ENCODE data around the gene DAB2.
"Not testable (repeated sequence)": the region's sequence is repeated elsewhere in the genome, so short reads cannot be mapped to it uniquely, and the experiment has no call there.

The DAB2 gene

GRCh38 chr5:39376293-39376714, 48.5 kb downstream of the DAB2 start:
- peak in 2 of 6 experiments; percentile 21 to 29 for DNase-seq

DNA sequence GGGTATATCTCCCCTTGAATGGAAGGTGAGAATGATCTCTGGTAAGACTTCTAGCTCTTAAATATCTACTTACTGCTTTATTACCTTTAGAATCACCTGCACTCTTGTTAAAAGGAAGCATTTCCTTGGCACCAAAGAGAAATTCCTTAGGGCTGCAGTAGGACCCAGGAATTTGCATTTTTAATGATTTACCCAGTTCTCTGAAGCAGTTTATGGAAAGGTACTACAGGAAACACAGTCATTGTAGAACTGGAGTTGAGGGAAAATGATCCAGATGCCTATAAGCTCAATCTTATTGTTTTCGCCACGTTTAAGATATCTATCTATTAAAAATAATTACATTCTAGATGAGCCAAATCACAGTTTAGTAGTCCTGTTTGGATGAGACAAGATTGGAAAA, 51.0 kb downstream of the DAB2 start:
- no peak for DNase-seq

DNA sequence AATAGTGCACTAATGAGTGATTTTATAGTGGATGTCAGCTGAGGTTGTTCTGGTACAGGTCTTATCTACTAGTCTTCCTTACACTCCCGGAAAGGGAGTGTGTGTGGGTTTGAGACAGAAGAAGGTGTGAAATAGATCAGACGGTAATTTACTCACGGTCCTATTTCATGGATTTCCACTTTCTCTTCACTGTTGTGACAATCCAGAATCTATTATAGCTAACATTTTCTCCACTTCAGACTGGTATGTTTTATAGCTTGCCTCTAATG, 53.5 kb downstream of the DAB2 start:
- no peak for DNase-seq

DNA sequence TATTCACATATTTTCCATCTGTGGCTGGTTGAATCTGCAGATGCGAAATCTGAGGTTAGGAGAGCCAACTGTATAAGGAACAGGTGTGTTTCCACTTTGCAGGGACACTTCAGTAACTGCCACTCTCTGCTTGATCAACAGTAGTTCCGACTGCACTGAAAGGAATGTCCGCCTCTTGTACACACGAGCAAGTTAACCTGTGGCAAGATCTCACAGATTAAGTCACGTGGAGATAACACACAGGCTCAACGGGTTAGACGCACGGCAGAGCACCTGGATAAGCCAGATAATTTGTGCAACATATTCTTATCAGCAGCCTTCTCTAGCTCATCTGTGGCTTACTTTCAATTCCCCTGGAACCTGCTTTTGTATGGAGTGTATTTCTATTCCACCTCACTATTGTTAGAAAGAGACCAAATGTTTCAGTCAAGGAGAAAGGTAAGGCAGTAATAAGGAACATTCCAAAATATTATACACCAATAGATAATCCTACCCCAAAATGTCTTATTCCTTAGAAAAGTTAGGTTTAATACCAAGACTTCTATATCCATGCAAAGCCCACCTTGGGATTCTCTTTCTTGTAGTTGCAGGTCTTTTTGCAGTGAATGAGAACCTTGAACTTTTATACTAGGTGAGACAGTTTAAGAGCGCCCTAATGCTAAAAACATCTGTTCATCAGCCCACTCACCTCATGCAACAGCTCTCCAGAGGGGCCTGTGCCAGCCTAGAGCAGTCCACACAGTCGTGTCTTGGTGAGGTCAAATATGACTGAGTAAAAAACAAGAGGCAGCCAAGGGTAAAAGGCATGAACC, 54.0 kb downstream of the DAB2 start:
- no peak for DNase-seq

DNA sequence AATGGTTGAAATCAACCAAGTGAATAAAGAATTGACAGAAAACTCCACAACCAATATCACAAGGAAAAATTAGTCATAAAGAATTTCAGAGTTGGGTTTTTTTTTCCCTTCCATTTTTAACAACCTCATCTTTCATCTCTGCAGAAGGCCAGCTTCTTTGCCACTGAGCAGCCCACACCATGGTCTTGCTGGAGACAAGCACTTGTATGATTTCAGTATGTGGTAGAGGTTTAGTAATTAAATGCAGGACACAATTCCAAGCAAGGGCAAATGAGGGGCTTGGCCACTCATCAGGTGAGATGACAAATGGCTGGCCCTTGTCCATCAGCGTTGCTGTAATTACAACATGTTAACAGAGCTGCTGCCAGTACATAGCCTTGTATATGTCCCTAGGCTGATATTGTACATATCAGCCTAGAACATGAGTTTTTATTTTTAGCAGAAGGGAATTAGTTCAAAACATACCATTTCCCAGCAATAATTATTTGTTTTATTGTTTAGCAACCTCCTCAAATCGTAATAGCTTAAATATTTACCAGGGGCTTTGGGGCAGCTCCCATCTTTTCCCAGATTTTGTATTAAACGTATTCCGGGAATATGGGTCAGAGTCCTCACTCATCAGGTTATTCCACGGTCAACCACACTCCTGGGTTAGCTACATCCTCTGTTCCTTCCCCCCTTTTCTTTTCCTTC, 55.5 kb downstream of the DAB2 start:
- DNase-seq, result no peak

DNA sequence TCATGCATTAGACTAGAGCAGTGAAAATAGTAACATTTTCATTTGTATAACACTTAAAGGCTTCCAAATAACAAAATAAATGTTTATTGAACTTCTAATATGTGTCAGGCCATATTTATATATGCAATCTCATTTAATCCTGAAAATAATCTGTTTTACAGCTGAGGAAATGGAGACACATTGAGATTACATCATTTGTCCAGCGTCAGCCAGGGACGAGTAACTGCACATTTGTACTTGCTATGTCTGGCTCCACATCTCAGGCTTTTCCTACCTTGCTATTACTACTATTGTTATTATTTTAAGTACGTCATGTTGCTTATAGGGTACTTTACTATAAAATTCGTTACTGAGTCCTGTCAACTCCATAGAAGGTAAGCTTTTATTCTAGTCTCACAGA, 56.7 kb downstream of the DAB2 start:
- no peak for DNase-seq

GRCh38 chr5:39367711-39368110, 57.1 kb downstream of the DAB2 start:
- no peak for DNase-seq

DNA sequence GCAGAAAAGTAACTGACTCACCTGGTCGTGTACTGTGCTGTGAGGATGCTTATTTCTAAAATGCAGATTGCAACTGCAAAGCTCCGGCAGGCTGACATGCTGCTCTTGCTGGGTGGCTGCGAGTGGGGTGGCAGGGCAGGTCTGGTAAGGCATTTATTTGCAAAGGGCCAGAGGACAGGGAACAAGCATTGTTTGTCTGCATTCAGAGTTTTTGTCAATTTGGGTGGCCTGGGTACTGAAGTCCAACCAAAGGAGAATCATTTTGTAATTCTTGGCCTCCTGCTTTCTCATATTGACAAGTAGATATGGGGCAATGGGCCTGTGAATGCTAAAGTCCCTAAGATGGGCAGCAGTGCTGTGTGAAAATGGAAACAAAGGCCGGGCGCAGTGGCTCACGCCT, 60.4 kb downstream of the DAB2 start, which contains the start of gene C9:
Gene C9 (minus strand): TSS at position 129 of the 400 bp plus-strand sequence. CDS start 31 bp downstream, at position 98.
- no peak for DNase-seq

- DNase-seq, result no peak
Observed at GRCh38 chr5:39363217-39363616, 61.6 kb downstream of the DAB2 start.

- no peak for DNase-seq
Observed at GRCh38 chr5:39362646-39363045, 62.1 kb downstream of the DAB2 start.

GRCh38 chr5:39361306-39361705, 63.5 kb downstream of the DAB2 start:
- DNase-seq, result no peak

- DNase-seq, result no peak
Observed at GRCh38 chr5:39360471-39361111, 64.2 kb downstream of the DAB2 start.

DNA sequence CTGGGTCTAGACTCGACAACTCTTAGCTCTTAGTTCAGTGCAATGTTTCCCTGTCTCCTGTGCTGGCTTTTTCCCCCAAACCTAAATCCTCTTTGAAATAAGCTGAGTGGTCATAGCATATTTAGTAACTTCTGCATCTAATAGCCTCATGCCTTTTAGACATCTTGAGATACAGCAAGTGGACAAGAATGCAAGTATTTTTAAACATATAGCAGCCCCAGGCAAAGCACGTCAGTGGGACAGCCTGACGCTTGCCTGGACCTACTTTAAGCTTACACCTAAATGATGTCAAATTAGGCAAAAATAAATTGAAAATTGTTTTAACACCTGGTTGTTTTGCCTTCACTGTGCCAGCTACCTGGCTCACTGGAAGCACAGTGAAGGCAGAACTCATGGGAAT, 68.5 kb downstream of the DAB2 start:
- no peak for DNase-seq

DNA sequence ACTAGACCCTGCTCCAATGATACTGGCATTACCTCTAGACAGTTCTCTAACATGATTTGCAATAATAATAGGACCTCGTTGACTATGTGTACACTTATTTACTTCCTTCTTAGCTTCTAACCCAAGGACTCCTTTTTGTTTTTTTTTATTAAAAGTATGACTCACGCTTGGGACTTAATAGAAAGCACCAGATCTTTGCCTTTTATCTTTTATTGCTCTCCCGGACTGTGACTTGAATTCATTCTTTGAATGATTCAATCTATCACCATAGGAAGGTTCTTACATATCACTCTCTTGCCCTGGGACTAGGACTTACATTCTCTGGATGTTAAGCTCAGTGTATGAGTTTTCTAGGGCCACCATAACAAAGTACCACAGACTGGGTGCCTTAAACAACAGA, 69.5 kb downstream of the DAB2 start:
- no peak for DNase-seq

GRCh38 chr5:39353717-39354399, 70.9 kb downstream of the DAB2 start:
- no peak for DNase-seq

- no peak for DNase-seq
Observed at GRCh38 chr5:39352951-39353350, 71.8 kb downstream of the DAB2 start.

DNA sequence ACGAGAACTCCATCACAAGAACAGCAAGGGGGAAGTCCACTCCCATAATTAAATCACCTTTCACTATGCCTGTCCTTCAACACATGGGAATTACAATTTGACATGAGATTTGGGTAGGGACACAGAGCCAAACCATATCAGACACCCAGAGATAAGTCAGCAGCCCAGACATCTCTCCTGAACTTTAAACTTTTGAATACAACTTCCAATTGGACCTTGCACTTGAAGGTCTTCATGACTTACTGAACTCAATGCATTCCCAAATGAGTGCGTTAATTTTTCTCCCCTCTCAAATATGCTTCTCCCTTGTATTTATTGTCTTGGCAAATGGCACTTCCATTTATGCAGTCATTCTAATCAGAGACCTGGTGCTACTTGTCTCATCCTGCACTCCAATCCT, 72.6 kb downstream of the DAB2 start:
- no peak for DNase-seq

DNA sequence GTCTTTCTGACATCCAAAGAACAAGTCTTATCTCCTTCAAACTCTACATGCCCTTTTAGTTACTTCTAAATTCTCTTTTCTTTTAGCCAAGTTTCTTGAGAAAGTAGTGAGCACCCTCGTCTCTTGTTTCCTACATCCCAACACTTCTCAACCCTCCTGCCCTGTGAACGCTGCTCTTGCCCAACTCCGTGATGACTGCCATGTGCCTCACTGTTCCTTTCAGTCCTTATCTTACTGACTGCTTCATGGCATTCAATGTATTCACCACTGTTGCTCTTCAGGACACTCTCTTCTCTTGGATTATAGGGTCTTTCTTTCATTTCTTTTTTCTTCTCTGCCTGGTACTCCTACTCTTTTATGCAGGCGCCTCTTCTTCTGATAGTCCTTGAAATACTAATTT, 75.3 kb downstream of the DAB2 start:
- no peak for DNase-seq

DNA sequence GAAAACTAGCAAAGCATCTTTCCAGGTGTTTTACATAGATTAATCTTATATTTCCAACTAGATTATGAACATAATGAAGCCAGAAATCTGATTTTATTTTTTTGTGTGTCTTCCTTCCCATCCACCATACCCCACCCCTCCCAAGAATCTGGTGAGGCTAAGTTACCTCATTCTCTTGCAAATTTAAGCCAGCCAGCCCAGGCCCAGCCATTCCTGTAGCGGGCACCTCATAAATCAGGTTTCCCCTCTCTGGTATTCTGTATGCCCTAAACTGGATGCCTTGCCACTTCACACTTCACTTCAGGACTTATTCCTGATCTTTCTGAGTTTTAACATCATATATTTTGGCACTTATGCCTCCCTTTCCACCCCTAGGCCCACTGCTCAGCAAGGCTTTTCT, 82.3 kb downstream of the DAB2 start:
- no peak for DNase-seq

DNA sequence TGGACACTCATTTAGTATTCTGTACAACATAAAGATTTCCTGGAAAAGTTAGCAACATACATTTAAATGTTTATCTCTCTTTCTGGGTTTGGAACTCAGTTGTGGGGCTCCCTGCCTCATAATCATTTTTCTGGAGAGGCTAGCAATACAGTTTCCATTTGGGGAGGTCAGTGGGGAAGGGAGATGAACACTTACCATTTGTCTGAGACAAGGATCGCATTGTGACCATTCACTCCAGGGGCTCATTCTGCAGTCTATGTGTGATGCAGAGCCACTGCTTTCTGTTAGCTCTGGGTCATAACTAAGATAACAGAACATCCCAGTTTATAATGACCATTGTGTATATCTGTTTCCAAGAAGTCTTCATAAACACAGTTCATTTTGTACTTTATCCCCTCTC, 82.9 kb downstream of the DAB2 start:
- DNase-seq, result no peak

GRCh38 chr5:39340506-39340905, 84.3 kb downstream of the DAB2 start:
- no peak for DNase-seq

DNA sequence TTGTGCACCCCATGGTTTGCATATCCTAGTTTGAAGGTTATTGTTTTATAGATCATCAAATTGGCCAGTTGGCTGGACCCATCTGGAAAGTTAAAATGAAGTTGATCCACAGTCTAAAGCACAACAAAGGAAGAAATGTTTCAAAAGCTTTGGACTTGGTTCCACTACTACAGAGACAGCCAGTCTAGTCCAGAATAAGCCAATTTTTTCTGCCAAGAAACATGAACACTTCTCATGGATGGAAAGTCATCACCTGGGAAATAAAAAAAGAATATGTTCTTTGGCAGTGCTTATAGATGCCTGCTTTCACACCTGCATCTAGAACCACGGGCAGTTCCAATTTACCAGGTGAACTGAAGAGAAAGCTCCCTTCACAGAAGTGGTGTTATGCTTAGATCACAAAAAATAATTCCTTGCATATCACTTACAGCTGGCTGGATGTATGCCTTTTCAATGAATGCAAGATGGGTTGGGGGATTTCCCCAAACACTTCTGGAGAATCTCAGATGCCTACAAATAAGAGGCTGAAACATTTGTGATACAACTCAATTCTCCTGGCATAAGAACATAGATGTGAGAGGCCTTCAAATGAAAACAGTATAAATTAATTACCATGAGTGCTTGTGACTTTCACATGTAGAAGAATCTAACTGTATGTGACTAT, 87.4 kb downstream of the DAB2 start:
- DNase-seq, result no peak

DNA sequence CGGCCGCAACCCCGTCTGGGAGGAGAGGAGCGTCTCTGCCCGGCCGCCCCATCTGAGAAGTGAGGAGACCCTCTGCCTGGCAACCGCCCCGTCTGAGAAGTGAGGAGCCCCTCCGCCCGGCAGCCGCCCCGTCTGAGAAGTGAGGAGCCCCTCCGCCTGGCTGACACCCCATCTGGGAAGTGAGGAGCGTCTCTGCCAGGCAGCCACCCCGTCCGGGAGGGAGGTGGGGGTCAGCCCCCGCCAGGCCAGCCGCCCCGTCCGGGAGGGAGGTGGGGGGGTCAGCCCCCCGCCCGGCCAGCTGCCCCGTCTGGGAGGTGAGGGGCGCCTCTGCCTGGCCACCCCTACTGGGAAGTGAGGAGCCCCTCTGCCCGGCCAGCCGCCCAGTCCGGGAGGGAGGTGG, 90.5 kb downstream of the DAB2 start:
- not testable (repeated sequence) for DNase-seq

All from stimulated activated naive CD4-positive, alpha-beta T cell (primary cell).